ENCODE measurements around the gene MOGAT3. TPM values are rescaled to one million over a fixed set of nuclear protein-coding genes. Genes with fewer than 3 reads are reported as not detected.

The MOGAT3 gene
- total and polyA plus RNA-seq, 9 of the 15 experiments (the other 6 are each of a cell fraction or from before 2014, with no cell fraction given), result 0.07 to 0.17 (median 0.13) TPM; not detected in 6

DNA sequence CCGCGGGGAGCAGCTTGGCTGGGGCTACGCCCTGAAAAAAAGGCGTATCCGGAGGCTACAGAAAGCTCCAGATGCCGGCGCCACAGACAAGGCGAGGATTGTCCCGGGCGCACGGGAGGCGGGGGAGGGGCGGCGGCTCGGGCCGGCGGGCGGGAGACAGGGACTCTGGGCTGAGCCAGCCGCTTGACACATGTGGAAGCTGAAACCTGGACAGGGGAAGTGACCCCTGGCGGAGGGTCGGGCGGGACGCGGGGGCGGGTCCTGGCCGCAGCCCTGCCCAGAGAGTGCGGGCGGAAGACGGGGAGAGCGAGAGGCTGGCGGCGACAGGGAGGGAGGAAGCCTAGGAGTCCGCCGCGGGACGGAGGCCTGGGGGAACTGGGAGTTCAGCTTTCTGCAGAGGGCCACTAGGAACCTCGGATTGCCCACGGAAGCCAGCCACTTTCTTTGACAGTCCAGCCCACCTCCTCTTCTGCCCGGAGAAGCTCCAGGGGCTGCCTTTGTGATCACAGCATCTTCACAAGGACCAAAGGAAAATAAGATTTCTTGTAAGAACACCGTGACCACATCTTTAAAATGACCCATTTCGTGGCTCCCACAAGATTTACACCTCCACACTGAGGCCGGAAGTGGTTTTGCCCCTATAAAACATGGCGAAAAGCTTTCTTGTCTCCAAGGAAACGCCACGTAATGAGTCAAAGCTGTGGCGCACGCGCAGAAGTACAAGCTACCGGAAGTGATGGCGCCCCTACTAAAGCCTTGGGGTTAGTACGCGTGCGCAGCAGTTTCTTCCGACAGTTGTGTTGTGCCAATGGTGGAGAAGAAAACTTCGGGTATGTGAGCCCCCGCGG lies 16.8 kb upstream of the MOGAT3 start, which contains the start of the genes PLOD3 and ZNHIT1 (continued):
- peak; percentile 78 to 91 for TF ChIP-seq MNT (conservative IDR thresholded peaks at IDR 0.05)
- peak; percentile 42 to 64; a peak in 3 of 4 replicates for TF ChIP-seq SIX5 (IDR thresholded peaks at IDR 0.05; ENCODE audit: borderline replicate concordance in 1 of 2, insufficient read depth in 1 of 2, low read depth in 1 of 2, low read length in 2 of 2)
- TF ChIP-seq KDM2B (CRISPR knock-in tag; IDR thresholded peaks at IDR 0.05), result no peak
- TF ChIP-seq GABPB1 (CRISPR knock-in tag; IDR thresholded peaks at IDR 0.05), result peak; percentile 98
- TF ChIP-seq HDAC1 (IDR thresholded peaks at IDR 0.05), result peak in 1 of 2 experiments; percentile 90; a peak in 2 of 4 replicates
- no peak for TF ChIP-seq YBX1 (IDR thresholded peaks at IDR 0.05)
- TF ChIP-seq, protein P1, sequence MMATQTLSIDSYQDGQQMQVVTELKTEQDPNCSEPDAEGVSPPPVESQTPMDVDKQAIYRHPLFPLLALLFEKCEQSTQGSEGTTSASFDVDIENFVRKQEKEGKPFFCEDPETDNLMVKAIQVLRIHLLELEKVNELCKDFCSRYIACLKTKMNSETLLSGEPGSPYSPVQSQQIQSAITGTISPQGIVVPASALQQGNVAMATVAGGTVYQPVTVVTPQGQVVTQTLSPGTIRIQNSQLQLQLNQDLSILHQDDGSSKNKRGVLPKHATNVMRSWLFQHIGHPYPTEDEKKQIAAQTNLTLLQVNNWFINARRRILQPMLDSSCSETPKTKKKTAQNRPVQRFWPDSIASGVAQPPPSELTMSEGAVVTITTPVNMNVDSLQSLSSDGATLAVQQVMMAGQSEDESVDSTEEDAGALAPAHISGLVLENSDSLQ (IDR thresholded peaks at IDR 0.05), result peak; percentile 38; the same call in 1 of the 2 replicates
- TF ChIP-seq CBX5 (IDR thresholded peaks at IDR 0.05; ENCODE audit: borderline replicate concordance, low read depth), result 0 out of 2 replicates have a peak, but pooled peaks have one; percentile 13
- TF ChIP-seq NR4A1 (CRISPR knock-in tag; IDR thresholded peaks at IDR 0.05), result 0 out of 2 replicates have a peak, but pooled peaks have one; percentile 81
- TF ChIP-seq NR4A1 (tag; IDR thresholded peaks at IDR 0.05), result no peak
- TF ChIP-seq ELF2 (CRISPR knock-in tag; IDR thresholded peaks at IDR 0.05), result peak; percentile 92
- no peak for TF ChIP-seq TAL1 (IDR thresholded peaks at IDR 0.05)
- 0 out of 2 replicates have a peak, but pooled peaks have one; percentile 8 for TF ChIP-seq FOXJ2 (tag; IDR thresholded peaks at IDR 0.05)
- peak in 1 of 3 experiments; percentile 90; a peak in 3 of 6 replicates for TF ChIP-seq ZBTB11 (CRISPR knock-in tag; IDR thresholded peaks at IDR 0.05)
- no peak for TF ChIP-seq ZNF274 (IDR thresholded peaks at IDR 0.05; ENCODE audit: borderline replicate concordance, low read depth, low read length)
- peak; percentile 49 for TF ChIP-seq MXI1 (IDR thresholded peaks at IDR 0.05; ENCODE audit: low read depth, low read length)
- TF ChIP-seq ZNF589 (CRISPR knock-in tag; IDR thresholded peaks at IDR 0.05; ENCODE audit: low read depth), result no peak
- peak; percentile 83 for TF ChIP-seq CXXC5 (CRISPR knock-in tag; IDR thresholded peaks at IDR 0.05)
- no peak for TF ChIP-seq ZBTB17 (CRISPR knock-in tag; IDR thresholded peaks at IDR 0.05)
- peak; percentile 67; the same call in 1 of the 2 replicates for TF ChIP-seq CBFB (CRISPR knock-in tag; IDR thresholded peaks at IDR 0.05)
- peak; percentile 22; the same call in 1 of the 2 replicates for TF ChIP-seq RUNX1 (IDR thresholded peaks at IDR 0.05; ENCODE audit: low read depth)
- TF ChIP-seq ZNF121 (CRISPR knock-in tag; conservative IDR thresholded peaks at IDR 0.05), result no peak

All from K562 (cell line).